PC-3 (cell line): ENCODE data around the gene GLMN.

ENCODE experiments used
- CTCF ChIP-seq: fragments of 300-600 bp; sonication (generic); conservative IDR thresholded peaks from 2 replicates; pipeline ENCODE4 v1.5.1; 2017; ENCODE audit warnings: antibody characterized with exemption, low read depth, mild to moderate bottlenecking, low read length
- EZH2 ChIP-seq: fragments of 300-600 bp; sonication (generic); IDR thresholded peaks from one replicate; pipeline ENCODE4 v1.6.1; 2017; ENCODE audit warnings: antibody characterized with exemption, mild to moderate bottlenecking, low read length; ENCODE audit not compliant: unreplicated experiment
- EZH2phosphoT487 ChIP-seq: fragments of 300-600 bp; sonication (generic); IDR thresholded peaks from 2 replicates; pipeline ENCODE4 v1.6.1; 2018; ENCODE audit warnings: mild to moderate bottlenecking, antibody characterized with exemption, low read length, borderline replicate concordance

DNA sequence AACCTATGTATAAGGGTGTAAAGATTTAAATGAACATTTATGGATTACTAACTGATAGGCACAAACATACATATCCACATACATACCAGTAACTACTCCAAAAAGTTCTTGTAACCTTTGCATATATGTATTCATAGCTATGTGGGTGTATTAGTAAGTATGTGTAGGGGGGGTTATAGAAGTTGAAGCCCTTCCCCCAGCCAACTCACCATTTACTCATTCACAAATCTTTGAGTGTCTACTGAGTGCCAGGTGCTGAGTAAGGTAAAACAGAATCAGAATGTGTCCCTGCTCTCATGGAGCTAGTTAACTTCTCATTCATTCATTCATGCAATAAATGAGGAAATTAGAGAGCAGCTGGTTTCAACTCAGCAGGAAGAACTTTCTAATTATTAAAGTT is 79.8 kb downstream of the GLMN start:
- TF ChIP-seq CTCF (no peak), EZH2 (no peak), EZH2phosphoT487 (no peak)
